WTC11 (cell line): ENCODE measurements around the gene SCRN3.

Experiments used
- ELF4 ChIP-seq: sonication (generic); formaldehyde crosslinking; IDR thresholded peaks from 2 replicates; pipeline ENCODE4 v1.8.1; 2022; ENCODE audit warnings: low read depth, mild to moderate bottlenecking, moderate library complexity, missing genetic modification reagents
- ESRRA ChIP-seq: sonication (generic); formaldehyde crosslinking; IDR thresholded peaks from 2 replicates; pipeline ENCODE4 v1.8.1; 2022; ENCODE audit warnings: mild to moderate bottlenecking, missing genetic modification reagents, borderline replicate concordance
- GTF2I ChIP-seq: fragments of 250-450 bp; sonication (Bioruptor Pico); conservative IDR thresholded peaks from 2 replicates; pipeline ENCODE4 v1.4.0; 2021; ENCODE audit warnings: mild to moderate bottlenecking
- NFYB ChIP-seq: sonication (generic); formaldehyde crosslinking; conservative IDR thresholded peaks from 2 replicates; pipeline ENCODE4 v1.8.0; 2022; ENCODE audit warnings: low read depth, missing genetic modification reagents
- NR2C2 ChIP-seq: sonication (generic); formaldehyde crosslinking; IDR thresholded peaks from 2 replicates; pipeline ENCODE4 v1.8.0; 2022; ENCODE audit warnings: mild to moderate bottlenecking, missing genetic modification reagents
- SMAD3 ChIP-seq: sonication (generic); formaldehyde crosslinking; IDR thresholded peaks from 2 replicates; pipeline ENCODE4 v1.8.0; 2022; ENCODE audit warnings: missing genetic modification reagents, mild to moderate bottlenecking, borderline replicate concordance
- TEAD1 ChIP-seq: sonication (generic); formaldehyde crosslinking; IDR thresholded peaks from 2 replicates; pipeline ENCODE4 v1.8.0; 2022; ENCODE audit warnings: mild to moderate bottlenecking, missing genetic modification reagents
- ZBTB21 ChIP-seq: sonication (generic); formaldehyde crosslinking; IDR thresholded peaks from 2 replicates; pipeline ENCODE4 v1.8.1; 2023; ENCODE audit warnings: mild to moderate bottlenecking, missing genetic modification reagents, borderline replicate concordance
- ZNF138 ChIP-seq: sonication (generic); formaldehyde crosslinking; conservative IDR thresholded peaks from 2 replicates; pipeline ENCODE4 v1.8.1; 2022; ENCODE audit warnings: mild to moderate bottlenecking, moderate library complexity, missing genetic modification reagents
- TF ChIP-seq, protein P1 (sequence below): fragments of 200-600 bp; IDR thresholded peaks from 2 replicates; pipeline ENCODE4 v1.8.0; 2022; ENCODE audit warnings: antibody characterized with exemption
- TF ChIP-seq, protein P2 (sequence below): sonication (generic); formaldehyde crosslinking; IDR thresholded peaks from 2 replicates; pipeline ENCODE4 v1.8.0; 2022; ENCODE audit warnings: mild to moderate bottlenecking, missing genetic modification reagents
- TF ChIP-seq, protein P3 (sequence below): sonication (generic); formaldehyde crosslinking; IDR thresholded peaks from 2 replicates; pipeline ENCODE4 v1.8.1; 2022; ENCODE audit warnings: low read depth, missing genetic modification reagents, borderline replicate concordance
- TF ChIP-seq, protein P4 (sequence below): sonication (generic); formaldehyde crosslinking; IDR thresholded peaks from 2 replicates; pipeline ENCODE4 v1.8.1; 2023; ENCODE audit warnings: mild to moderate bottlenecking, missing genetic modification reagents

DNA sequence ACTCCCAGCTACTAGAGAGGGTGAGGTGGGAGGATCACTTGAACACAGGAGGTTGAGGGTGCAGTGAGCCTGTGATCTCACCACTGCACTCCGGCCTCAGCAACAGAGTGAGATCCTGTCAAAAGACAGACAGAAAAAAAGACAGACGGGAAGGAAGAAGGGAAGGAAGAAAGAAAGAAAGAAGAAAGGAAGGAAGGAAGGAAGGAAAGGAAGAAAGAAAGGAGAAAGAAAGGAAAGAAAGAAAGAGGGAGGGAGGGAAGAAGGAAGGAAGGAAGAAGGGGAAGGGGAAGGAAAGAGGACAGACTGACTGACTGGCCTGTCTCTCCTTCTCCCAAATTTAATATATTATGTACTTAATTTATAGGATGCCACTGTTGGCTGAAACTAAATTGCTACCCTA, 39.2 kb upstream of the SCRN3 start:
- TF ChIP-seq, protein P1, sequence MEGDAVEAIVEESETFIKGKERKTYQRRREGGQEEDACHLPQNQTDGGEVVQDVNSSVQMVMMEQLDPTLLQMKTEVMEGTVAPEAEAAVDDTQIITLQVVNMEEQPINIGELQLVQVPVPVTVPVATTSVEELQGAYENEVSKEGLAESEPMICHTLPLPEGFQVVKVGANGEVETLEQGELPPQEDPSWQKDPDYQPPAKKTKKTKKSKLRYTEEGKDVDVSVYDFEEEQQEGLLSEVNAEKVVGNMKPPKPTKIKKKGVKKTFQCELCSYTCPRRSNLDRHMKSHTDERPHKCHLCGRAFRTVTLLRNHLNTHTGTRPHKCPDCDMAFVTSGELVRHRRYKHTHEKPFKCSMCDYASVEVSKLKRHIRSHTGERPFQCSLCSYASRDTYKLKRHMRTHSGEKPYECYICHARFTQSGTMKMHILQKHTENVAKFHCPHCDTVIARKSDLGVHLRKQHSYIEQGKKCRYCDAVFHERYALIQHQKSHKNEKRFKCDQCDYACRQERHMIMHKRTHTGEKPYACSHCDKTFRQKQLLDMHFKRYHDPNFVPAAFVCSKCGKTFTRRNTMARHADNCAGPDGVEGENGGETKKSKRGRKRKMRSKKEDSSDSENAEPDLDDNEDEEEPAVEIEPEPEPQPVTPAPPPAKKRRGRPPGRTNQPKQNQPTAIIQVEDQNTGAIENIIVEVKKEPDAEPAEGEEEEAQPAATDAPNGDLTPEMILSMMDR = no peak
- TF ChIP-seq SMAD3 (CRISPR knock-in tag) (no peak), ZBTB21 (CRISPR knock-in tag) (no peak), NFYB (no peak), GTF2I (CRISPR knock-in tag) (no peak), NR2C2 (CRISPR knock-in tag) (no peak), ELF4 (CRISPR knock-in tag) (no peak), TEAD1 (no peak), ESRRA (CRISPR knock-in tag) (no peak), ZNF138 (no peak)
- TF ChIP-seq, protein P2, sequence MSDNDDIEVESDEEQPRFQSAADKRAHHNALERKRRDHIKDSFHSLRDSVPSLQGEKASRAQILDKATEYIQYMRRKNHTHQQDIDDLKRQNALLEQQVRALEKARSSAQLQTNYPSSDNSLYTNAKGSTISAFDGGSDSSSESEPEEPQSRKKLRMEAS = no peak
- TF ChIP-seq, protein P3, sequence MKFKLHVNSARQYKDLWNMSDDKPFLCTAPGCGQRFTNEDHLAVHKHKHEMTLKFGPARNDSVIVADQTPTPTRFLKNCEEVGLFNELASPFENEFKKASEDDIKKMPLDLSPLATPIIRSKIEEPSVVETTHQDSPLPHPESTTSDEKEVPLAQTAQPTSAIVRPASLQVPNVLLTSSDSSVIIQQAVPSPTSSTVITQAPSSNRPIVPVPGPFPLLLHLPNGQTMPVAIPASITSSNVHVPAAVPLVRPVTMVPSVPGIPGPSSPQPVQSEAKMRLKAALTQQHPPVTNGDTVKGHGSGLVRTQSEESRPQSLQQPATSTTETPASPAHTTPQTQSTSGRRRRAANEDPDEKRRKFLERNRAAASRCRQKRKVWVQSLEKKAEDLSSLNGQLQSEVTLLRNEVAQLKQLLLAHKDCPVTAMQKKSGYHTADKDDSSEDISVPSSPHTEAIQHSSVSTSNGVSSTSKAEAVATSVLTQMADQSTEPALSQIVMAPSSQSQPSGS (CRISPR knock-in tag) = no peak
- TF ChIP-seq, protein P4, sequence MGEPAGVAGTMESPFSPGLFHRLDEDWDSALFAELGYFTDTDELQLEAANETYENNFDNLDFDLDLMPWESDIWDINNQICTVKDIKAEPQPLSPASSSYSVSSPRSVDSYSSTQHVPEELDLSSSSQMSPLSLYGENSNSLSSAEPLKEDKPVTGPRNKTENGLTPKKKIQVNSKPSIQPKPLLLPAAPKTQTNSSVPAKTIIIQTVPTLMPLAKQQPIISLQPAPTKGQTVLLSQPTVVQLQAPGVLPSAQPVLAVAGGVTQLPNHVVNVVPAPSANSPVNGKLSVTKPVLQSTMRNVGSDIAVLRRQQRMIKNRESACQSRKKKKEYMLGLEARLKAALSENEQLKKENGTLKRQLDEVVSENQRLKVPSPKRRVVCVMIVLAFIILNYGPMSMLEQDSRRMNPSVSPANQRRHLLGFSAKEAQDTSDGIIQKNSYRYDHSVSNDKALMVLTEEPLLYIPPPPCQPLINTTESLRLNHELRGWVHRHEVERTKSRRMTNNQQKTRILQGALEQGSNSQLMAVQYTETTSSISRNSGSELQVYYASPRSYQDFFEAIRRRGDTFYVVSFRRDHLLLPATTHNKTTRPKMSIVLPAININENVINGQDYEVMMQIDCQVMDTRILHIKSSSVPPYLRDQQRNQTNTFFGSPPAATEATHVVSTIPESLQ (CRISPR knock-in tag) = no peak
